HG02938 (cell line): ENCODE data around the gene MISP3.

Experiments
- ATAC-seq: cut with Tn5 transposase; IDR thresholded peaks from one replicate; pipeline ENCODE4 v1.9.1; 2021; ENCODE audit warnings: mild to moderate bottlenecking, moderate library complexity; ENCODE audit not compliant: unreplicated experiment

The MISP3 gene

GRCh38 chr19:14101003-14101545 lies 28.5 kb downstream of the MISP3 start:
- no peak for ATAC-seq

GRCh38 chr19:14102102-14102696 lies 29.6 kb downstream of the MISP3 start:
- no peak for ATAC-seq

- no peak for ATAC-seq
These were observed 30.2 kb downstream of the MISP3 start for GRCh38 chr19:14102756-14103155.

- no peak for ATAC-seq
These were observed 30.7 kb downstream of the MISP3 start for GRCh38 chr19:14103310-14103709.

GRCh38 chr19:14105680-14106079 lies 33.1 kb downstream of the MISP3 start:
- ATAC-seq = no peak

GRCh38 chr19:14106840-14107239 lies 34.3 kb downstream of the MISP3 start:
- ATAC-seq = no peak

GRCh38 chr19:14107581-14108461 lies 35.2 kb downstream of the MISP3 start:
- ATAC-seq = no peak

GRCh38 chr19:14110650-14111049 lies 38.1 kb downstream of the MISP3 start:
- no peak for ATAC-seq

GRCh38 chr19:14111486-14111885 lies 38.9 kb downstream of the MISP3 start:
- no peak for ATAC-seq

GRCh38 chr19:14112051-14112808 lies 39.6 kb downstream of the MISP3 start:
- no peak for ATAC-seq

GRCh38 chr19:14112809-14113385 lies 40.3 kb downstream of the MISP3 start:
- ATAC-seq = no peak

- ATAC-seq = no peak
These were observed 41.3 kb downstream of the MISP3 start for GRCh38 chr19:14113762-14114414.

- ATAC-seq = no peak
These were observed 41.9 kb downstream of the MISP3 start for GRCh38 chr19:14114439-14114838.

- ATAC-seq = no peak
These were observed 42.3 kb downstream of the MISP3 start for GRCh38 chr19:14114854-14115253.

- ATAC-seq = no peak
These were observed 43.2 kb downstream of the MISP3 start for GRCh38 chr19:14115756-14116155.

GRCh38 chr19:14116525-14116917 lies 43.9 kb downstream of the MISP3 start:
- ATAC-seq = no peak

- ATAC-seq = no peak
These were observed 44.5 kb downstream of the MISP3 start for GRCh38 chr19:14116918-14117578.

- ATAC-seq = peak; percentile 87
These were observed 45.1 kb downstream of the MISP3 start, which contains the start of gene PRKACA for GRCh38 chr19:14117668-14118164. PRKACA (minus strand) TSS chr19:14117762; CDS start chr19:14117547, 215 bp downstream.

- no peak for ATAC-seq
These were observed 45.8 kb downstream of the MISP3 start for GRCh38 chr19:14118165-14119051.
